HTERT RPE-1 (cell line): Measurements from ENCODE around the gene AGAP3.

Source experiments
- in situ Hi-C: fragments of 300-500 bp; cut with MboI; formaldehyde crosslinking; loops from 4 replicates; pipeline ENCODE4 v1.14.3; 2020; ENCODE audit warnings: low sequenced_read_pairs

Gene AGAP3

GRCh38 chr7:151087245-151088018 lies 1.2 kb downstream of the AGAP3 start:
- in situ Hi-C loops, result no loop called here

- in situ Hi-C loops, result no loop called here
These were observed 2.0 kb downstream of the AGAP3 start for GRCh38 chr7:151088019-151088855.

DNA sequence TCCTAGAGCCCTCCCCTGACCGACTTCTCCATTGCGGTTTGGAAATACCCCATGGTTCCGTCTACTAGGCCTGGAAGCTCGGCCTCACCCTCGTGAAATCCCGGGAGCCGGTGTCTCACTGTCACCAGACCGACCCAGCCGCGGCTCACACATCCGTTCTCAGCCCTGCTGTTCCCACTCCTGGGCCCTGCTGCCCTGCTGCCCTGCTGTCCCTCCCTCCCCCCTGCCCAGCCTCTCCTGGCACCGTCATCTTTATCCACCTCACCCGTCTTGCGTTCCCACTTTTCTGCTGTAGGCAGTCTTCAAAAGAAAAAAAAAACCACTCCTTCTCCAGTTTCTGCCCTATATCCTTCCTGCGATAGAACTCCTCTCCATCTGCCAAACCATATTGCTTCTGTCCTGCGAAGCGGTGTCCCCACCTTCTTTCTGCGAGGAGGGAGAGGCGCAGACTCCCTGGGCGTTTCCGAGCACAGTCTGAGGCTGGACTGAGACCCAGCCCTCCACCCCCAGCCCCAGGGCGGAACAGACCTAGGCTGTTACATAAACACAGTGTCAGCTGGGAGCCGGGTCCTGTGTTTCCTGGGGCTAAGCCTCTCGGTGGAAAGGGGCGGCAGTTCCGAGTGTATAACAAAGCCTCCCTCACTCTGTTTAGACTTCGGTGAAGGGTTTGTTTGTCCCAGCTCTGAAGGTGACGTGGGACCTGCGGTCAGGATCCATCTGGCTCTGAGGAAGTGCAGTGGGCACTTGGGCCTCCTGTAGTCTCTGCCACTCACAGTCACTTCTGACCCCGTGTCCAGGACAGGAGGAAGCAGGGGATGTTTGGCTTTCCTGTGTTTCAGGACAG lies 2.8 kb downstream of the AGAP3 start:
- in situ Hi-C loops, result no loop called here

DNA sequence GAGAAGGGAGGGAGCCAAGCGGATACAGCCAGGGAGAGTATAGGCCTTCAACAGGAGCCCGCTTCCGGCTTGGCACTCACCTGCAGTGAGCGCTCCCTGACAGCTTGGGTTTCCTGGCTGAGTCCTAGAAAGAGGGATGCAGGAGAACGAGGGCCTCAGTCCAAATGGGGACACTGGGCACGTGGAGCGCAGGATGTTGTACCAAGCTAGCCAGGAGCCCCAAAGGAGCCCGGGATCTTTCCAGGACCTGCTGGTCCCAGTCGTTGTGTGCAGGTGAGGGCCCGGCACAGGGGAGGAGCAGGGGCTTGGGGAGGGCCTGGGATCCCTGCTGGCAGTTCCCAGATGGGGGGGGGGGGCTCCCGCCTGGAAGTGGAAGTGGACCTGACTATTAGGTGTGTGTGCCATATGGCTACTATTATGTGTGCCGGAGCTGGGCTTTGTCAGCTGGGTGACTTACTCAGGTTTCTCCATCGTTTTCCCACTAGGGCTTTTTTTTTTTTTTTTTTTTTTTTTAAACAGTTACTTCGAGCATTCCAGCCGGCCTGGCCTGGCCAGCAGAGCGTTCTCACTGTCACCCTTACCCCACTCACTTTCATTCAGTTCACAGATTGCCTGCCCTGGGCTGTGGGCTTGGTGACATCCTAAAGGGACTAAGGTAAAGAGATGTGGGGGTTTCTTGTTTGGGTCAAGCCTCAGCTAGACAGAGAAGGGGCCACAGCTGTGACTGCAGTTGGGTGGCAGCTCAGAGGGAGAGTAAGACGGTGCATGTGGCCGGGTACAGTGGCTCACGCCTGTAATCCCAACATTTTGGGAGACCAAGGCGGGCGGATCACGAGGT lies 3.8 kb downstream of the AGAP3 start:
- in situ Hi-C loops, result no loop called here

GRCh38 chr7:151091003-151091402 lies 4.7 kb downstream of the AGAP3 start:
- in situ Hi-C loops, result no loop called here

DNA sequence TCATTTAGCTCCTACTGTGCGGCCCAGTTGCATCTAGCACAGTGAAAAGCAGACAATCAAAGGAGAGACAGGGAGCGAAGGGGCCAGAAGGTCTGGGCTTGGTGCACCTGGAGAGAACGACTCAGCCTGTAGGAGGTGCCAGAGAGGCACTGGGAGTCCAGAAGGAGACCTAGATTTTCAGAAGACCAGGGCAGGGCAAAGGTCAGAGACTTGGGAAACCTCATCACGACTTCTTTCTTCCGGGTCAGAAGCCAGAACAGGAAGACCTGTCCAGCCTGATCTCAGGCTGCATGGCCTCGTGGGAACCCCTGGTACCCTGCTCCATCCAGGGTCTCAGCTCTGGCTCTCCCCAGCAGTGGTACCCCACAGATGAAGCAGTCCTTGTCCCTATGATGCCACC lies 5.2 kb downstream of the AGAP3 start:
- in situ Hi-C loops, result no loop called here

DNA sequence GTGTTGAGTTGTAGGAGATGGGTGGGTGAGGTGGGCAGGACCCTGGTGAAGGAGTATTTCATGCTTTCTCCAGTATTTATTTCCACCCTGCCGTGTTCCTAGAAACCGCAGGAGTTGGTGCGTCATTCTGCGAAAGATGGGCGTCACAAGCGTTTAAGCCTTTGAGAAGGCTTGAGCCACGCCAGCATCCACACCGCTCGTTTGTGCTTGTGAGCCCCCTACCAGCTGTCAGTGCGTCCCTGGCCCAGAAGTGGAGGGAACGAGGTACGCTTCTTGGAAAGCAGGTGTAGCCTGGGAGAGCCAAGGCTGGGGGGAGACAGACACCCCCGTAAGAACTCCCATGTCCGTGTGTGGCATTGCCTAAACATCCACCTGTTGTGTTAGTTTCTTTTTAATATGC lies 5.7 kb downstream of the AGAP3 start:
- in situ Hi-C loops, result no loop called here

DNA sequence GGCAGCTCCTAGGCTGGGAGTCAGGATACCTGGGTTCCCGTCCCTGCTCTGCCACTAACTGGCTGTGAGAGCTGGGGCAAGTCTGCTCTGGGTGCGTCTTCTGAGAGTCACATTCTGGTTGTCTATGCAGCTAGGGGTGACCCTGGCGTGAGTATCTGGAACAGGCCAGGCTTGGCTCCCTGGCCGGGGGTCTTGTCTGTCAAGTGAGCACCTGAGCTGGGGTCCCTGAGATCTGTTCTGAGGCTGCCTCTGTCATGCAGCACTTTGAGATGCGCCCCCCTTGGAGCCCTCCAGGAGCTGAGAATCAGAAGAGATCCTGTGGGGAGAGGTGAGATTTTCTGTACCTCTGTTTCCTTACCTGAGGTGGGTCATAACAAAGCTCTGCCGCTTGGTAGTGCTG lies 7.5 kb downstream of the AGAP3 start:
- in situ Hi-C loops, result no loop called here

GRCh38 chr7:151094675-151095074 lies 8.4 kb downstream of the AGAP3 start:
- in situ Hi-C loops, result no loop called here

DNA sequence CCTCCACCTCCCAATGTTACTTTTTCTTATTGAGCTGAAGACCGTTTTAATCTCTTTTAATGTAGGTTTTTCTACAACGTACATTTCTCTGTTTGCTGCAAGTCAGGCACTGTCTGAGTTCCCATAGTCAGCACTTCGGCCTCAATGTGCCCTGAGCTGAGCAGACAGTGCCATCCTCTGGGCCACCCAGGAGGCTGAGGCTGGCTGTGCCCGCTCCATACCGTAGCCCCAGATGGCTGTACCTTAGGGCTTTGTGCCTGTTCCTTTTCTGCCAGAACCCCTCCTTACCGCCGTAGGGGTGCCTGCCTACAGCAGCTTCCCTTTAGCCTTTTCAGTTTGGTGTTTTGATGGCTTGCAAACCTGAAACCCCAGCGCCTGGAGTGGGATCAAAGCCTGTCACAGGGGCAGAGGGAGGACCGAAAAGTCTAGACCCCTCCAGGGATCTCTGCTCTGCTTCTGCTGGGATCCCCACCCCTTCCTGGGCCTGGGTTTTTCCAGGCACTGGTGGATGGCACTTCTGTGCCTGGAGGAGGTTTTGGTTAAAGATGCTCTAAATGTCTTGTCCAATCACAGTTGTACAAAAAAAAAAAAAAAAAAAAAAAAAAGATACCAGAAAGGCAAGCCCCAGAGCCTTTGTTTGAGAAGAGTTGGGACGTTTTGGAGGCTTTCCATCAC lies 9.0 kb downstream of the AGAP3 start:
- in situ Hi-C loops, result no loop called here

DNA sequence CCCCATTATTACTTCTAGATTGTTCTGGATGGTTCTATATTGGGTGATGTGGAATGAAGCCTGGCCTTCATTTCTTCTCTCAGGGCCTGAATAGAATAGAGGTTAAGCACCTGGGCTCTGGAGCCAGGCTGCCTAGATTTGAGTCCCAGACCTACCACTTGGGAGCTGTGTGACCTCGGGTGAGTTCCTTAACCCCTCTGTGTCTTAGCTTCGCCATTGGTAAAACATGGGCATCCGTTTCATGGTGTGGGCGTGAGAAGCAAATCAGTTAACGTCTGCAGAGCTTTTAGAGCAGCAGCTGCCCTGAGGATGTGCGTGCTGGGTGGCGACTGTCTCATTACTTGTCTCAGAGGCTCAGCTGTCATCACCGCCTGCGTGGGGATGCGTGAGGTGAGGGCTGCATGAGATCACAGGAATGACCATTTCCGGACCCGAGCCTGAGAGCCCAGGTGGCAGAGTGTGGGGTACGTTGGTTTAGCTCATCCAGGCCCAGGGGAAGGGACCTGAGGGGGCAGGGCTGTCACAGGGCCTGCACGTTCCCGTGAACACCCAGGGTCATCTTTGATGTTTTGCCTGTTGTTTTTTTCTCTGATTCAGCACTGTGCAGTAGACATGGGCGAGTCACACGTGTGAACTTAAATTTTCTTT lies 9.7 kb downstream of the AGAP3 start:
- in situ Hi-C loops, result no loop called here

GRCh38 chr7:151099486-151100211 lies 13.4 kb downstream of the AGAP3 start:
- in situ Hi-C loops, result no loop called here

GRCh38 chr7:151100921-151101320 lies 14.6 kb downstream of the AGAP3 start:
- in situ Hi-C loops, result no loop called here

GRCh38 chr7:151101621-151102396 lies 15.5 kb downstream of the AGAP3 start:
- in situ Hi-C loops, result no loop called here

GRCh38 chr7:151102991-151103390 lies 16.7 kb downstream of the AGAP3 start:
- in situ Hi-C loops, result no loop called here

DNA sequence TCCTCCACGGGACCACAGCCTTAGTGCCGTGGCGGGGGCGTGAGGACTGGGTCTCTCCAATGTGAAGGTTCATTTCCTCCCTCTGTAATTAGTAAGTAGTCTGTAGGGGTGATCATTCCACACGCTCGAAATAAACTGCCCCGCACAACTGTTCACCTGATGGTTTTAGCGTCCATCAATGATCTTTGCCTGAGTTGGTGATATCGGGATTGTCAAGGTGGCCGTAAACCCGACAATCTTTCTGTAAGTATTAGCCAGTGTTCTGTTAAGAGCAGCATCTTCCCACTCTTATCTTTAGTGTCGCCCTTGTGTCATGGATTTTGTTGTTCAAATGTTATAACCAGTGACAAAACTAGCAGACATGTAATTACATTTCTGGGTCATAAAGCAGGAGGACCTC lies 17.7 kb downstream of the AGAP3 start:
- in situ Hi-C loops, result no loop called here

DNA sequence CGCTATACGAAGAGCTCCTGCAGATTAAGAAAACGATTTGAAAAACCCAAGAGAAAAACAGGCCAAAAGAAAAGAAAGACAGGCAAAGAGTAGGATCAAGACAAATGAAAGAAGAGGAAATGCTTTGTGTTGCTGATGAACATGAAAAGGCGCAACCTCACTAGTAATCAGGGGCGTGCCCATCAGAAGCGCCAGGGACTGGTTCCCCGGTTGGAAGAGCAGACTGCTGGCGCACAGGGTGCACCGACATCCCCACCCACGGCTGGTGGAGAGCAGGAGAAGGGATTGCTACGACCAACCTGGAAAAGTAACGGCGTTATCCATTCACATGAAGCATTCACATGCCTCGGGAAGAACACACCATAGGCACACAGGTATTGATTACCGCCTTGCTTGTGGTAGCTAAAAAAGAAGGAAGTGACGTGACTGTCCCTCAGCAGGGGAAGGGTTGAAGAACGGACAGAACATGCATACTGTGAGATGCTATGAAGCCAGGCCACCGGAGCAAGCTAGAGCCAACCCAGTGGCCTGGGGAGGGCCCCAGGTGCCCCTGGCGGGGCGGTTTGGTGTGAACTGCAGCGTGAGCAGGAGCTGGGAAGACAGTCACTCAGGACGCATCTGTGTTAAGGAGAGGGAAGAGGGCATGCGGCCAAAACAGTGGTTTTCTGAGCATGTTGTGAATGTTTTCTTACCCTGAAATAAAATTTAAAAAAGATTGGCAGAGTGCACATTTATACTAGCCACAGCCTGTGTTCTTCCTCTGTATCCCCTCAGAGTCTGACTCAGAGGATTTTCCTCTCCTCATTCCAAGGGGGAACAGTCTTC lies 18.3 kb downstream of the AGAP3 start:
- in situ Hi-C loops, result no loop called here
